Measurements from ENCODE around the gene SYT3.

The SYT3 gene

DNA sequence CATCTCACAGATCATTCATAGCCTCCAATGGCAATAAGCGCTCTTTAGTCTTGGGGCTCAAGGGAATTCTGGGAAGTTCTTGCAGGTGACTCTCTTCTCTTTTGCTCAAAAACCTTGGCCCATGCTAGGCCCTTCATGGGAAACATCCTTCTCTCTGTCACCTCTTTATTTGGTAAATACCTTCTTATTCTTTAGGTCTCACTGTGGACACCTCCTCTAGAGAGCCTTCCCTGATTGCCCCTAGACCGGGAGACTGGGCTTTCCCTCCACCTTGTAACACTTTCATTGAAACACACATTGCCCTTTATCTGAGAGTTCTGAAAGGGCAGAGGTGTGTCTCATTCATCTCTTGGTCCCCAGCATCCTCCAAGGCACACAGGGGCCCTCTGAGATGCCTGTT lies 11.5 kb upstream of the SYT3 start:
- no peak for DNase-seq (ENCODE audit: low read depth in 1 of 2, low spot score in 1 of 2)
- TF ChIP-seq, protein P1, sequence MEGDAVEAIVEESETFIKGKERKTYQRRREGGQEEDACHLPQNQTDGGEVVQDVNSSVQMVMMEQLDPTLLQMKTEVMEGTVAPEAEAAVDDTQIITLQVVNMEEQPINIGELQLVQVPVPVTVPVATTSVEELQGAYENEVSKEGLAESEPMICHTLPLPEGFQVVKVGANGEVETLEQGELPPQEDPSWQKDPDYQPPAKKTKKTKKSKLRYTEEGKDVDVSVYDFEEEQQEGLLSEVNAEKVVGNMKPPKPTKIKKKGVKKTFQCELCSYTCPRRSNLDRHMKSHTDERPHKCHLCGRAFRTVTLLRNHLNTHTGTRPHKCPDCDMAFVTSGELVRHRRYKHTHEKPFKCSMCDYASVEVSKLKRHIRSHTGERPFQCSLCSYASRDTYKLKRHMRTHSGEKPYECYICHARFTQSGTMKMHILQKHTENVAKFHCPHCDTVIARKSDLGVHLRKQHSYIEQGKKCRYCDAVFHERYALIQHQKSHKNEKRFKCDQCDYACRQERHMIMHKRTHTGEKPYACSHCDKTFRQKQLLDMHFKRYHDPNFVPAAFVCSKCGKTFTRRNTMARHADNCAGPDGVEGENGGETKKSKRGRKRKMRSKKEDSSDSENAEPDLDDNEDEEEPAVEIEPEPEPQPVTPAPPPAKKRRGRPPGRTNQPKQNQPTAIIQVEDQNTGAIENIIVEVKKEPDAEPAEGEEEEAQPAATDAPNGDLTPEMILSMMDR (IDR thresholded peaks at IDR 0.05; ENCODE audit: insufficient read depth, low read length) = no peak
- TF ChIP-seq SPI1 (IDR thresholded peaks at IDR 0.05; ENCODE audit: borderline replicate concordance, low read depth) (no peak), POLR2AphosphoS5 (IDR thresholded peaks at IDR 0.05; ENCODE audit: low read depth) (no peak), GABPA (IDR thresholded peaks at IDR 0.05; ENCODE audit: low read depth) (no peak)
- TF ChIP-seq, protein P2, sequence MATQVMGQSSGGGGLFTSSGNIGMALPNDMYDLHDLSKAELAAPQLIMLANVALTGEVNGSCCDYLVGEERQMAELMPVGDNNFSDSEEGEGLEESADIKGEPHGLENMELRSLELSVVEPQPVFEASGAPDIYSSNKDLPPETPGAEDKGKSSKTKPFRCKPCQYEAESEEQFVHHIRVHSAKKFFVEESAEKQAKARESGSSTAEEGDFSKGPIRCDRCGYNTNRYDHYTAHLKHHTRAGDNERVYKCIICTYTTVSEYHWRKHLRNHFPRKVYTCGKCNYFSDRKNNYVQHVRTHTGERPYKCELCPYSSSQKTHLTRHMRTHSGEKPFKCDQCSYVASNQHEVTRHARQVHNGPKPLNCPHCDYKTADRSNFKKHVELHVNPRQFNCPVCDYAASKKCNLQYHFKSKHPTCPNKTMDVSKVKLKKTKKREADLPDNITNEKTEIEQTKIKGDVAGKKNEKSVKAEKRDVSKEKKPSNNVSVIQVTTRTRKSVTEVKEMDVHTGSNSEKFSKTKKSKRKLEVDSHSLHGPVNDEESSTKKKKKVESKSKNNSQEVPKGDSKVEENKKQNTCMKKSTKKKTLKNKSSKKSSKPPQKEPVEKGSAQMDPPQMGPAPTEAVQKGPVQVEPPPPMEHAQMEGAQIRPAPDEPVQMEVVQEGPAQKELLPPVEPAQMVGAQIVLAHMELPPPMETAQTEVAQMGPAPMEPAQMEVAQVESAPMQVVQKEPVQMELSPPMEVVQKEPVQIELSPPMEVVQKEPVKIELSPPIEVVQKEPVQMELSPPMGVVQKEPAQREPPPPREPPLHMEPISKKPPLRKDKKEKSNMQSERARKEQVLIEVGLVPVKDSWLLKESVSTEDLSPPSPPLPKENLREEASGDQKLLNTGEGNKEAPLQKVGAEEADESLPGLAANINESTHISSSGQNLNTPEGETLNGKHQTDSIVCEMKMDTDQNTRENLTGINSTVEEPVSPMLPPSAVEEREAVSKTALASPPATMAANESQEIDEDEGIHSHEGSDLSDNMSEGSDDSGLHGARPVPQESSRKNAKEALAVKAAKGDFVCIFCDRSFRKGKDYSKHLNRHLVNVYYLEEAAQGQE (IDR thresholded peaks at IDR 0.05; ENCODE audit: insufficient replicate concordance, low read depth) = no peak
- H3K4me3 ChIP-seq (replicated peaks; ENCODE audit: insufficient read depth, low read length) = no peak overlapping the region
- no peak overlapping the region for H3K27ac ChIP-seq (replicated peaks)
- no peaks in the 10 kb centered on the region for H3K27me3 ChIP-seq (ENCODE audit: insufficient read depth, poor library complexity, severe bottlenecking)

DNA sequence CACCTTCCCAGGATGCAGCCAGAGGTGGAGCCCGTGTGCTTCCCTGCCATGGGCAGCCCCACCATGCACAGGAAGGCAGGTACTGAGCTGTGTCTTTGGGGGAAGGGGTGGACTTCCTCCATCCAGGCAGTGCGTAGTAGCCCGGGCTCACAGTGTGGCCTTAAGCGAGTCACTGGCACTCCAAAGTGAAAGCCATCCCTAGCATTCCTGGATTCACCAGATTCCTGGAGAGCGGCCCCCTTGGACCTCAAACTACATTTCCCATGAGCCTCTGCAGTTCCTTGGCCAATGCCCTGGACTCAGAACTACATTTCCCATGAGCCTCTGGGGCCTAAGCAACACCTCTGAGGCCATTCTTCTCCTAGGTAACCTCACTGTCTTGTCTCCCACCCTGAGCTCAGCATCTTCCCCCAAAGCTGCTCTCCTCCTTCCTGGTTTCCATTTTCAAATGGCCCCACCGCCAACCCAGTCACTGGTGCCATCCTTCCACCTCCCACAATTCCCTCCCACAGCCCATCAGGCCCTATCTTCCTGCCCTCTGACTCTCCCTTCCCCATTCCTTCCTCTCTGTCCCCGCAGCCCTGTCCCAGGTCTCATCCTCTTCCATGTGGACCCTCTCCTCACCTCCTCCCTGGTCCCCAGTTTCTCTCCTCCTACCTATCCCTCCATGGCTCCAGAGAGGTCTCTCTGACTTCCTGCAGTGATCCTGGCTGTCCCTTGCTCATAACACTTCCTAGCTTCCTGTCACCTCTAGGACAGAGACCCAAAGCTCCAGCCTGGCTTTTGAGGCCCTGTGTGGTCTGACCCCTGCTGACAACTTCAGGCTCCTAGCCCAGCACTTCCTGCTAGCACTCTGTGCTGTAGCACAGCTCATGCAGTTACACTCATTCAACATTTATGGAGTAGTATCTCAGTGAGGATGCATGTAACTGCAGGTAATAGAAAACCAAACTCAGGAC lies 10.0 kb upstream of the SYT3 start, which contains the start of gene C19orf81:
Gene C19orf81 (plus strand): TSS at position 13 of the 959 bp plus-strand sequence. CDS start 0 bp downstream, at position 13.
- DNase-seq (ENCODE audit: low read depth in 1 of 2, low spot score in 1 of 2) = no peak
- no peak within 1 kb of the TSS for H3K27ac ChIP-seq (replicated peaks)
- no peaks in the 10 kb centered on the region for H3K27me3 ChIP-seq (ENCODE audit: insufficient read depth, poor library complexity, severe bottlenecking)
- H3K4me3 ChIP-seq (replicated peaks; ENCODE audit: insufficient read depth, low read length) = no peak within 1 kb of the TSS
- TF ChIP-seq, protein P1 (IDR thresholded peaks at IDR 0.05; ENCODE audit: insufficient read depth, low read length) = no peak
- TF ChIP-seq SPI1 (IDR thresholded peaks at IDR 0.05; ENCODE audit: borderline replicate concordance, low read depth) = no peak
- no peak for TF ChIP-seq GABPA (IDR thresholded peaks at IDR 0.05; ENCODE audit: low read depth)
- TF ChIP-seq POLR2AphosphoS5 (IDR thresholded peaks at IDR 0.05; ENCODE audit: low read depth) = no peak
- TF ChIP-seq, protein P2 (IDR thresholded peaks at IDR 0.05; ENCODE audit: insufficient replicate concordance, low read depth) = no peak

DNA sequence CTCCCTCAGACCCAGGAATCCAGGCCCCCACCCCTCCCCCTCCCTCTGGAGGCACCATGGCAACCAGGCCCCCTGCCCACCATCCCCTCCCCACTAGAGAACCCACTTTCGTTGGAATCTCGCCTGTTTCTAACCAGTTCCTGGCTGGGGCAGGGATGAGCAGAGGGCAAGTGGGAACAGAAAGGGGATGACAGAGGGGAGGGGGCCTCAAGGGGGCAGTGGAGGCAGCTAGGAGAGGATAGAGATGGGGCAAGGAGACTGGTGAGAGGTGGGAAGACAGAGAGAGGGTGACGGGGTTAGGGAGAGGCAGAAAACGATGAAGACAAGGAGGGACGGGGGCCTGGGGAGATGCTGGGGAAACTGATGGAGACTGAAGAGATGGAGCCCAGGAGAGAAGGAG lies 9.0 kb upstream of the SYT3 start:
- H3K27ac ChIP-seq (replicated peaks) = no peak overlapping the region
- TF ChIP-seq, protein P2 (IDR thresholded peaks at IDR 0.05; ENCODE audit: insufficient replicate concordance, low read depth) = no peak
- TF ChIP-seq POLR2AphosphoS5 (IDR thresholded peaks at IDR 0.05; ENCODE audit: low read depth) (no peak), GABPA (IDR thresholded peaks at IDR 0.05; ENCODE audit: low read depth) (no peak), SPI1 (IDR thresholded peaks at IDR 0.05; ENCODE audit: borderline replicate concordance, low read depth) (no peak)
- TF ChIP-seq, protein P1 (IDR thresholded peaks at IDR 0.05; ENCODE audit: insufficient read depth, low read length) = no peak

More for the DNA sequence above, 9.0 kb upstream of the SYT3 start:
- no peak overlapping the region for H3K4me3 ChIP-seq (replicated peaks; ENCODE audit: insufficient read depth, low read length)
- no peak for DNase-seq (ENCODE audit: low read depth in 1 of 2, low spot score in 1 of 2)
- H3K27me3 ChIP-seq (ENCODE audit: insufficient read depth, poor library complexity, severe bottlenecking) = no peaks in the 10 kb centered on the region

Data from HL-60 (cell line).